IPS DF 19.7 (cell line): ENCODE measurements around the gene ZNF184.
A peak's percentile ranks its signal among the peaks of the same experiment; 100 is the strongest.

Source experiments
- DNase-seq: peaks from one replicate; pipeline ENCODE4 v3.0.0-alpha.2; 2013; ENCODE audit warnings: low read depth, low spot score

The ZNF184 gene

DNA sequence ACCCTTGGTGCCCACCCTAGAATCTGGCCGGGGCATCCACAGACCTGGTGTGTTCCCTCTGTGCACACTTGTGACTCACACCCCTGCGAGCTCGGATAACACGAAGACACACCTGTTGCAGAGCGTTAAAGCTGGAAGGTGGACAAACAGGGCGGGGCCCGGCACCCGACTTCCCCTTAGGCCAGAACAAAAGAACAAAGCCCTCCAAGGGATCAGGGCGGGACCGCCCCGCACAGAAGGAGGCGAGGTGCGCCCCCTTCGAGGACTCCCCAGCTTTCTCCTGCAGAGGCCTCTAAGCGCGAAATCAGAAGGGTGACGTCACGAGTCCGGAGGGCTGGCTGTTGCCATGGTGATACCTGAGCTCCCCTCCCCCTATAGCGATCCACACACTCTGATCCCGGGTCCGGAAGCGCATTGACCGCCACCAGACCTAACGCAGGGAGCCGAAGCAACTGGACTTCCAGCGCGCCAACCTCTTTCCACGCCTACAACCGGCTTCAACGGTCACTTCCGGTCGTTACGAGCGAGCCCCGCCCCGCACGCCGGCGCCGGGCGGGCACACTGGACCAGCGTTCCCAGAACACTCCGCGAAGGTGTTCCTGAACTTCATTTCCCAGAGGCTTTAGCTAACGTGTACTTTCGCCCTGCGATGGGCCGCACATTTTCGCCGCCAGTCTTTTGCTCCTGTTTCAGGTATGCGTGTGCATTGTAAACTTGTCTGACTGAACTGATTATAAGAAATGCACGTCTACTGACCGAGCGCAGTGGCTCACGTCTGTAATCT, at the start of gene ZNF184:
Gene ZNF184 (minus strand): TSS at position 489 of the 784 bp plus-strand sequence. CDS start 811 bp downstream, outside the sequence.
- DNase-seq: peak; percentile 96

- DNase-seq: no peak
Measured at GRCh38 chr6:27518881-27519795, 46.2 kb upstream of the ZNF184 start.

- no peak for DNase-seq
Measured at GRCh38 chr6:27517928-27518787, 45.3 kb upstream of the ZNF184 start.

GRCh38 chr6:27517238-27517637, 44.3 kb upstream of the ZNF184 start:
- no peak for DNase-seq

GRCh38 chr6:27514906-27515495, 42.1 kb upstream of the ZNF184 start:
- DNase-seq: no peak

- no peak for DNase-seq
Measured at GRCh38 chr6:27512525-27512924, 39.6 kb upstream of the ZNF184 start.

DNA sequence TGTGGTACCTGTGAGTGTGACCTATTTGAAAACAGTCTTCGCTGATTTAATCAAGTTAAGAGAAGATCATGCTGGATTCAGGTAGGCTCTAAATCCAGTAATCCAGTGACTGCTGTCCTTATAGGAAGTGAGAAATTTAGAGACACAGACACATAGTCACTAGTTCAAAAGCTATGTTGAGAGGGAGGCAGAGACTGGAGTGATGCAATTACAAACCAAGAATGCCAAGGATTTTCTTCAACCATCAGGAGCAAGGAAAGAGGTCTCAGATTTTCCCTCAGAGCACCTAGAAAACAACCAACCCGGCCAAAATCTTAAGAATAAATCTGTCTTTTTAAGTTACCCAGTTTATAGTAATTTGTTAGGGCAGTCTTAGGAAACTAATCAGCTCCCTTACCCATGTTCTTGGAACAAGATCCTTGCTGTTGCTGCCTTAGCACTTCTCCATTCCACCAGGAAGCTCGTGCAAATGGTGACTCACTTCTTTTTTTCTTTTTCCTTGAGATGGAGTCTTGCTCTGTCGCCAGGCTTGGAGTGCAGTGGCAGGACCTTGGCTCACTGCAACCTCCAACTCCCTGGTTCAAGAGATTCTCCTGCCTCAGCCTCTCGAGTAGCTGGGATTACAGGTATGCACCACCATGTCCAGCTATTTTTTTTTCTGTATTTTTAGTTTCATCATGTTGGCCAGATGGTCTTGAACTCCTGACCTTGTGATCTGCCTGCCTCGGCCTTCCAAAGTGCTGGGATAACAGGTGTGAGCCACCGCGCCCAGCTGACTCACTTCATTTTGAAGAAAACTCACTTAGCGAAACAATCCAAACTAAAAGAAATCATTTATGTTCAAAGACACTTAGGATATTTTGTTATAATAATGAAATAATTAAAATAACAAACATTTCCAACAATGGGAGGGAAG, 34.4 kb upstream of the ZNF184 start:
- DNase-seq: no peak

GRCh38 chr6:27505209-27506027, 32.5 kb upstream of the ZNF184 start:
- peak; percentile 86 for DNase-seq

DNA sequence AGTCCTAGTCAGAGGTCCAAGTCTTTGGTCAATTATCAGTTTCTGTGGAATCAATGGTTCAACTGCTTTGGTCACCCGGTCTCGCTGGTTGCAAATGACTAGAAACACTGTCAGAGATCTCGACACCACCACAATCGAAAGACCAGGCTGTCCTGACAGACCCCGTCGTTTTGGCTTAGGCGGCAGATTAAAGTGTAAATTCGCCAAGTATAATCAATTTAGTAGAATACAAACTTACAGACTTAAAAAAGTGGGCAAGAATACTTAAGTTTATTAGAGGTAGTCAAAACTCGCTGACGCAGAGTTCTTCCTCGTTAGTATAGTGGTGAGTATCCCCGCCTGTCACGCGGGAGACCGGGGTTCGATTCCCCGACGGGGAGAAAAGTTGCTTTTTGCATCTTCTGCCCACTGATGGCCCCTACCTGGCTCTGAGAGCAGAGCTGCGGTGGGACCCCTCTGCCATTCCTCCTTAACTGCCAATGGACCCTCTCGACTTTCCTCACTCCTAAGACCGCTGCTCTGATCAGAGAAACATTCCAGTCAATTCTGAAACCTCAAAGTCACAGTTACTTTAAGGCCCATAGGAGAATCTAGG, 30.6 kb upstream of the ZNF184 start:
- no peak for DNase-seq

DNA sequence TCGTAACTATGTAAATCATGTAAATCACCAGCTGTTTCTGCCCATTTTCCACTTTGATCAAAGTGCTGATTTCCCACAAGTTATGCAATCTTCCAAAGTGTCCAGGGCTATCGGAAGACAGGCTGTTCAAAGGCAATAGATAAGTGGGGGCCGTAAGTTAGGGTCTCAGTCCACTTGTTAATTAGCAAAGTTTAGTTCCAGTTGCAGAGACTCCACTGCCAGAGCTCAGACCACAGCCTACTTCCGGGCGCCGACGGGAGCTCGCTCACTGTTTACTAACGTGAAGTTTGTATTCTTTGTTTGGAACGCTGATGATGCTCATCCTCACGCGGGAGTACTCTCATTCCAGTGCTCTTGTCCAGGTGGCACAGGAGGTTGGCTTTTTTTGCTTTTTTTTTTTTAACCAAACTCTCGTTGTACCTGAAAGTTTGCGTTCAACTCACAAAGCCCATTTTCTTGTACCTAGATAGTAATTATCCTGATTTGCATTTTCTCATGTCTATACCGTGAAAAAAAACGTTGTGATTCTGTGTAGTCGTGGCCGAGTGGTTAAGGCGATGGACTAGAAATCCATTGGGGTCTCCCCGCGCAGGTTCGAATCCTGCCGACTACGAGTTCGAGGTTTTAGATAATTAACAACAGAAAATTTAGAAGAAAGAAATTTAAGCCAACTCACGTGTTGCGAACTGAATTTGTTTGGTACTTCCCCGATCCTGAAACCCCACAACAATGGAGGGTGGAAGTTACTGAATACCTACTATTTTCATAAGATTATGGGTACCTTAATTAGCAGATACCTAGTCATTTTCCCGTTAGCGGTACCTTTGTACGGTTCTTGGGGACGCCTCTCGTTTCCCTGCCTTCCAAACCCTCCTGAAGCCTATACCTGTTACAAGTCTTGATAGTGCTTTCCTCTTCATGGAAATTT, 29.9 kb upstream of the ZNF184 start:
- no peak for DNase-seq

- no peak for DNase-seq
Measured at GRCh38 chr6:27501187-27501586, 28.3 kb upstream of the ZNF184 start.

GRCh38 chr6:27500177-27500576, 27.3 kb upstream of the ZNF184 start:
- DNase-seq: no peak

DNA sequence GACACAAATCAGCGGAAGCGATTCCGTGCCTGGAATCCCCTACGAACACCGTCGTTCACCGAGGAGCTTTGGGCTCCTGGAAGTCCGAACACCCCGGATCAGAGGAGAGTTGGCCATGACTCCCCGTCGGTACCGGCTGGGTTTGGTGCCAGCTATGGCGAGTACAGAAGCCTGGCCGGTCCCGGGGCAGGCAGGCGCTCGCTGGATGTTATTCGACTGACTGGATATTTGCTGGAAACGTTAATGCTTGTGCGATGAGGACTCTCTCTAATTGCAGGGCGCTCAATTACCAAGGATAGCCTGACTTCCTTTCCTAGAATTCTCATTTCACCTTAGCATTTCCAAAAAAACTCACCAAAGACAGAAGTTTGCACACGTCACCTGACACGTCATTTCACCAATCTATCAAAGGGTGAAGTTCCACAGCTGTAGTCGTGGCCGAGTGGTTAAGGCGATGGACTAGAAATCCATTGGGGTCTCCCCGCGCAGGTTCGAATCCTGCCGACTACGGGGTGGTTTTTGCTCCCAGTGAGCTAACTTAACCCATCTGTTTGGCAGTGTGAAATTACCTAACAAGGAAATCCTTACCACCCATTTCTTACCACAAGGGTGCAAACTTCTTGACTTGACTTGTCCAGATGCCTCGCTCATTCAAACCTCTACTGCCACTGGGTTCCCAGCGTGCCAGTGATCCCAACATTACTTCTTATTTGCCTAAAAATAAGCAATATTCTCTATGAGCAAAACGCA, 22.7 kb upstream of the ZNF184 start:
- DNase-seq: no peak

DNA sequence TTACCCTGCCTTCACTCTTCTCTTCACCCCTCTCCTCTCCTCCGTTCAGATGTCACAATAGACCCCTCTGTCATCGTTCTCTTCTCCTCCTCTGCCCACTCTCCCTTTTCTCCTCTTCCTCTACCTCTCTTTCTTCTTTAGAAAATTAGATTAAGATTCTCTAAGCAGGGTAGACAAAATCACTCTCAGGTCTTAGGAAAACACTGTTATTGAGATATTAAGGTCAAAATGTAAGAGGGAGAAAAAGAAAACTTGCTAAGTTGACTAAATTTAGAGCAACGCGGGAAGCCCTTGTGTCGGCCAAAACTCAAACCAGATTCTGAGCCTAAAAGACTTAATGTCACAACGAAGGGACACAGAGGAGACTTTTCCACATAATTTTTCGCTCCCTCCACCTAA, 22.1 kb upstream of the ZNF184 start:
- DNase-seq: no peak

GRCh38 chr6:27494103-27494502, 21.2 kb upstream of the ZNF184 start:
- DNase-seq: no peak

DNA sequence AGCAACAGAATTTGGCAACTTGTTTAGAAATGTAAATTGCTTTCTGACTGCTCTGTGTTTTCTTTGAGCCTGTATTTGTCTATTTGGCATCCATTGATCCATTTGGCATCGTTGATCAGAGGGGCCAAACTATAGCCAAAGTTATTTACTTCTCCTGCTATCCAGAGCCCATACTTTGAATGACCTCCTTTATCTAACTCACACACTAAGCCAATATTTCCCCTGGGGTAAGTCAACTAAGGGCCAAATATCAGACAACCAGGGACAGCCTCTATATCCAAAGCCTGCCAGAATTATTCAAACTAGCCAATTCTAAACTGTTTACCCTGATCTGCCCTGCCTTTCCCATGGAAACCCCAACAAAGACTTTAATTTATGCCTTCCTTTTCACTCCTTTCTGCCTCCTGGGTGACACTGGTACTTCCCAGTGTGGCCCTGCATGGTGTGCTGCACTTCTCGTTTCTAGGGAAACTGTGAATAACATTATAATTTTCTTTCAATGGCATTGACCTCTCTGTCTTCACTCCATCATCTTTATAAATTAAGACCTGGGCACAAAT, 19.8 kb upstream of the ZNF184 start:
- DNase-seq: no peak
